RCC 7860 (cell line): Measurements from ENCODE around the gene CD200R1.

Source experiments
- DNase-seq: peaks from one replicate; pipeline ENCODE4 v3.0.0-alpha.2; 2015; ENCODE audit warnings: low spot score
- FAIRE-seq: peaks from 2 replicates; lab custom pipeline; 2012; peaks lifted over from hg19 to GRCh38; lab: Jason Lieb, UNC

CD200R1 gene

DNA sequence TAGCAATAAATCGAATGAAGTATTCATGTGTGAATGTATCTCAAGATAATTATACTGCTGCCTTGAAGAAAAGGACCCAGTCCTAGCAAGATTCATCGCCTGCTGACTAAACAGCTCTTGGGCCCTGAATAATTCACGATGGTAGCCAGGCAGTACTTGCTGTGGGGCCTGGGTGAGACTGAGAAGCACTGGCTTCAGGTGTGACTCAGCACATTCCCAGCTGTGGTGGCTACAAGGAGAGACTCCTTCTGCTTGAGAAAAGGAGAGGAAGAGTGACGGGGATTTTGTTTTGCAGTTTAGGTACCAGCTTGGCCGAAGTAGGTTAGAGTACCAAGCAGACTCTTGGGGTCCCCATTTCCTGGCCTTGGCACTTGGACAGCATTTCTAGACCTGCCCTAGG is 80.6 kb downstream of the CD200R1 start:
- DNase-seq, result peak; percentile 40

DNA sequence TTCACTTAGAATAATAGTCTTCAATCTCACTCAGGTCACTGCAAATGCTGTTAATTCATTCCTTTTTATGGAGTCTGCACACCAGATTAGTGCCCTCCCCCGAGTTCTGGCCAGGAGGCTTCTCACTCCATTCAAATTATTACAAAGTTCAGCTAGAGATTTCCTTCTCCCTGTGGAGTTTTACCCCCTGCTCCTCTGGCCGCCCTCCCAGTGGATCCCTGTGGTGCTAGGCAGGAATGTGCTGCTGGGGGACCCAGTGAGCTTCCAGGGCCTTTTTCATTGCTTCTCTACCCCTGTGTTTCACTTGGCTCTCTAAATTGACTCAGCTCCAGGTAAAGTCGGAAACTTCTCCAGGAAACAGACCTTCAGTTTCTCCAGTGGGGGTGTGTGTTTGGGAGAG is 85.5 kb downstream of the CD200R1 start:
- DNase-seq, result no peak

More for the DNA sequence above, 80.6 kb downstream of the CD200R1 start:
- FAIRE-seq, result peak; percentile 43

DNA sequence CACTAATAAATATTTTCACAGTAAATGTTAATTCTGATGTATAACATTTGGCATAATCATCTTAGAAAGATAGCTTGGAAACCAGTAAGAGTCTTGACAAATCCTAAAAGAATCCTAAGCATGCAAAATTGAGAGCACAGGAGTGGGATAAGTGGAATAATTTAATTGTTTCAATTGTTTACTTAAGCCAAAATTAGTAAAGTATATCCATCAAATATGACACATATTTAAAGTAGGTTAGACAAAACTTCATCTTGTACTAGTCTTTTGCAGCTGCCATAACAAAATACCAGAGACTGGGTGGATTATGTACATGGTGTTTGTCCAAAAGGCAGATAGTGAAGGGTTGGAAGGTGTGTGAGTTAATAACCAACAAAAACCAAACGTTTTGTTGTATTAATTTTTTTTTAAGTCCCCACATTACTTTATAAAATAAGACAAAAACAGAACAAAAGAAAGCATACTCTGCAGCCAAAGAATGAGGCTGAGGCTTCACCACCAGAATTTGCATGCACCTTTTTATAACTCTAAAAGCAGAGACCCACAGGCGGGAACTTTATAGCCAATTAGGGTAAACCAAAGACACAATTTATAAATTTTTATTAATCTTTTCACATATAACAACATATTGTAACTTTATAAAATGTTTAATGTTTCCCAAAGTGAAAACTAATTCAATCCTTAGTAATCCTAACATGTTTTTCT is 86.4 kb downstream of the CD200R1 start:
- FAIRE-seq (no peak), DNase-seq (no peak)

More for the DNA sequence above, 85.5 kb downstream of the CD200R1 start:
- FAIRE-seq, result no peak

DNA sequence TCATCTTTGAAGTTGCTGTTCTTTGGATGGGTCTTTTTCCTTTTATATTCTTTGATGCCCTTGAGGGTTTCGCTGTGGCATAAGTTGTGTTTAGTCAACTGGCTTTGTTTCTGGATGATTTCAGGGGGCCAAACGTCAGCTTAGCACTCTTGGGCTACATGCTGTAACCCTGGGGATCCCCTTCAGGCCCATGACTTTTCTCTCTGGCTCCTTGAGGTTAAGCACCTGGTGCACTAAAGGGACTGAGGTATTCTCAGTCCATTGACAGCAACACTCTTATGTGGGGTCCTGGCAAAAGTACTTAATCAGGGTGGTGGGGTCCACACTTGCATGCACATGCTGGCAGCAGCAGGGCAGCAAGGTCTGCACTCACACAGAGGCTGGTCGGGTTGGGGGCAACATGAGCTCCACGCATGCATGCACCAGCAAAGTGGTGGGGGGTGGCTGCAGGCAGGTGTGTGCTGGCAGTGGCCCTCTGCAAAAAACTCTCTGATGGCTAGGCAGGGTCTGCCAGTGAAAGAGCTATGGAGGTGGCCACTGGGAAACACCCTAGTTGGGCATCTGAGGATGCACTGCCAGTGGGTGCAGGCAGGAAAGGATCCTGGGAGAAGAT is 90.1 kb downstream of the CD200R1 start:
- DNase-seq (no peak), FAIRE-seq (no peak)

DNA sequence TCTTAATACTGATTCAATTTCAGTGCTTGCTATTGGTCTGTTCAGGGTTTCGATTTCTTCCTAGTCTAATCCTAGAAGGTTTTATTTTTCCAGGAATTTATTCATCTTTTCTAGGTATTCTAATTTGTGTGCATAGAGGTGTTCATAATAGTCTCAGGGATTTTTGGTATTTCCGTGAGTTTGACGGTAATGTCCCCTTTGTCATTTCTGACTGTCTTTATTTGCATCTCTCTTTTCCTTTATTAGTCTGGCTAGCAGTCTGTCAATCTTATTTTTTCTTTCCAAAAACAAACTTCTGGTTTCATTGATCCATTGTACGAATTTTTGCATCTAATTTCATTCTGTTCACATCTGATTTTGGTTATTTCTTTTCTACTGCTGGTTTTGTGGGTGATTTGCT is 93.0 kb downstream of the CD200R1 start:
- DNase-seq (no peak), FAIRE-seq (no peak)

DNA sequence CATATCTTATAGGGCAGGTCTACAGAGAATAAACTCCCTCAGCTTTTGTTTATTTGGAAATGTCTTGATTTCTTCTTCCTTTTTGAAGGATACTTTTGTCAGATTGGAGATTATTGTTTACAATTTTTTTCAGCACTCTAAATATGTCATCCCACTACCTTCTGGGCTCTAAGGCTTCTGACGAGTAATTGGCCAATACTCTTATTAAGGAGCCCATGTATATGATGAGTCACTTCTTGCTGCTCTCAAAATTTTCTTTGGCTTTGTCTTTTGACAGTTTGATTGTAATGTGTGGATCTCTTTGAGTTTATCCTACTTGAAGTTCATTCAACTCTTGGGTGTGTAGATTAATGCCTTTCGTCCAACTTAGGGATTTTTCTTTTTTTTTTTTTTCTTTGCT is 99.3 kb downstream of the CD200R1 start:
- no peak for FAIRE-seq
- no peak for DNase-seq

DNA sequence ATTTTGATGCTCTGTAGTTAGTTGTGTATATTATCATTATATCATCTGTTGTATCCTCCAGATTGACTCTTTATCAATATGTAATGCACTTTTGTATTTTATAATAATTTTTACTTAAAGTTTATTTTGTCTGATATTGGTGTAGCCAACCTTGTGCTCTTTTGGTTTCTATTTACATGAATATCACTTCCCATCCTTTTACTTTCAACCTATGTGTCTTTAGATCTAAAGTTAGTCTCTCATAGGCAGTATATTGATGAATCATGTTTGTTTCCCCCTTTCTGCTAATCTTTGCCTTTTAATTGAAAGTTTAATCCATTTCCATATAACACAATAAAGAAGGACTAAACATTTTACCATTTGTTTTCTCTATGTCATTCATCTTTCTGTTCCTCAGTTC is 100.2 kb downstream of the CD200R1 start:
- no peak for DNase-seq
- no peak for FAIRE-seq

DNA sequence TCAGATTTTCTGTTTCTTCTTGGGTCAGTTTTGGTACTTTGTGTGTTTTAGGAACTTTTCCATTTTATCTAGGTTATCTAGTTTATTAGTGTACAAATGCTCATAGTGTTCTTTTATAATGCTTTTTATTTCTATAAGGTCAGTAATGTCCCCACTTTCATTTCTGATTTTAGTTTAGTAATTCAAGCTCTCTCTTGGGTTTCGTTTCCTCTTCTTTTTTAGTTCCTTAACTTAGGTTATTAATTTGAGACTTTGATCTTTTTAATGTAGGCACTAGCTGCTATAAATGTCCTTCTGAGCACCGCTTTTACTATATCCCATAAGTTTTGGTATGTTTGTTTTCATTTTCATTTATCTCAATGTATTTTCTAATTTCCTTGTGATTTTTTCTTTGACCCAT is 101.3 kb downstream of the CD200R1 start:
- DNase-seq (no peak), FAIRE-seq (no peak)

DNA sequence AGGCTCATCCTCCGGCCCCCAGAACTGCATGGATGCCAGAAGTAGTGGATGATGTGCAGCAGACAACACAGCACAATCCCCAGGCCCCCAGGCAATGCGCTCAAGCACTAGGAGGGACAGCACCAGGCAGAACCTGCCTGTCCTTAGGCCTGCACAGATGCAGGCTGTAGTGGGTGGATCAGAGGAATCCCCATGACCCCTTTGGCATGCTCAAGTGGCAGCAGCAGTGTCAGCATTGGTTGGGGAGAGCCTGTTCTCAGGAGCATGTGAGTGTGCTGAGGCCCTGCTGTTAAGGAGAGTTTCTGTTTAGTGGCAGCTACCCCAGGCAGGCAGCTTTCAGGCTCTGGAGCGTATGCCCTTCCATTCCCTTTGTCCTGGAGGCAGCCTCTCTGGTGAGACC is 103.2 kb downstream of the CD200R1 start:
- DNase-seq (no peak), FAIRE-seq (no peak)
